Ovary (tissue), 3 donors: ENCODE measurements around the gene ANGPT4.

Source experiments
- CTCF ChIP-seq, 3 donors: fragments of 450-650 bp in 2 of 3; fragments of 200-600 bp in 1 of 3; IDR thresholded peaks; one replicate each; pipeline versions ENCODE4 v1.5.1 to v1.8.0; 2016 to 2022; ENCODE audit warnings: antibody characterized with exemption in 3 of 3, mild to moderate bottlenecking in 1 of 3
- POLR2A ChIP-seq: fragments of 450-650 bp; IDR thresholded peaks from one replicate; pipeline ENCODE4 v1.6.1; 2017; ENCODE audit warnings: antibody characterized with exemption, mild to moderate bottlenecking, moderate library complexity
- donor health status: DM: no; HTN: no; CAD: no.

GRCh38 chr20:875115-875514 lies 41.0 kb downstream of the ANGPT4 start:
- TF ChIP-seq CTCF (IDR thresholded peaks at IDR 0.05) (no peak), POLR2A (no peak)
